GM13977 (cell line): ENCODE measurements around the gene RICTOR.
"Not testable (repeated sequence)": the region's sequence is repeated elsewhere in the genome, so short reads cannot be mapped to it uniquely, and the experiment has no call there.

Source experiments
- DNase-seq: peaks from one replicate; pipeline ENCODE4 v3.0.0; 2012; ENCODE audit warnings: low spot score
- CTCF ChIP-seq: IDR thresholded peaks from 2 replicates; pipeline ENCODE4 v1.5.1; 2012; ENCODE audit warnings: mild to moderate bottlenecking, control low read depth; ENCODE audit not compliant: insufficient read depth; ENCODE audit errors: extremely low read depth, missing control alignments
- in situ Hi-C: fragments of 300-500 bp; cut with MboI; formaldehyde crosslinking; loops from one replicate; pipeline ENCODE4 v1.12.0; 2022; ENCODE audit warnings: low sequenced_read_pairs, low pct_unique_long_range_greater_than_20kb, mixed read lengths, inconsistent platforms; ENCODE audit not compliant: unreplicated experiment

Gene RICTOR

GRCh38 chr5:39053189-39053588, 21.0 kb downstream of the RICTOR start:
- in situ Hi-C loops: no loop called here
- TF ChIP-seq CTCF: no peak
- DNase-seq: no peak

- DNase-seq: no peak
- no peak for TF ChIP-seq CTCF
- in situ Hi-C loops: no loop called here
Measured at GRCh38 chr5:39052141-39052540, 22.1 kb downstream of the RICTOR start.

GRCh38 chr5:39049315-39049714, 24.9 kb downstream of the RICTOR start:
- no peak for DNase-seq
- TF ChIP-seq CTCF: no peak
- in situ Hi-C loops: no loop called here

- TF ChIP-seq CTCF: no peak
- in situ Hi-C loops: no loop called here
- no peak for DNase-seq
Measured at GRCh38 chr5:39040875-39041274, 33.3 kb downstream of the RICTOR start.

- in situ Hi-C loops, DNase-seq: not testable (repeated sequence)
Measured at GRCh38 chr5:39034493-39034892, 39.7 kb downstream of the RICTOR start.

GRCh38 chr5:39031041-39031440, 43.2 kb downstream of the RICTOR start:
- in situ Hi-C loops: no loop called here
- no peak for TF ChIP-seq CTCF
- no peak for DNase-seq

- no peak for TF ChIP-seq CTCF
- in situ Hi-C loops: no loop called here
- no peak for DNase-seq
Measured at GRCh38 chr5:39025456-39025855, 48.7 kb downstream of the RICTOR start.

- in situ Hi-C loops: no loop called here
- no peak for DNase-seq
- TF ChIP-seq CTCF: no peak
Measured at GRCh38 chr5:39024884-39025283, 49.3 kb downstream of the RICTOR start.
